ENCODE measurements around the gene SLC12A8.

Gene SLC12A8

DNA sequence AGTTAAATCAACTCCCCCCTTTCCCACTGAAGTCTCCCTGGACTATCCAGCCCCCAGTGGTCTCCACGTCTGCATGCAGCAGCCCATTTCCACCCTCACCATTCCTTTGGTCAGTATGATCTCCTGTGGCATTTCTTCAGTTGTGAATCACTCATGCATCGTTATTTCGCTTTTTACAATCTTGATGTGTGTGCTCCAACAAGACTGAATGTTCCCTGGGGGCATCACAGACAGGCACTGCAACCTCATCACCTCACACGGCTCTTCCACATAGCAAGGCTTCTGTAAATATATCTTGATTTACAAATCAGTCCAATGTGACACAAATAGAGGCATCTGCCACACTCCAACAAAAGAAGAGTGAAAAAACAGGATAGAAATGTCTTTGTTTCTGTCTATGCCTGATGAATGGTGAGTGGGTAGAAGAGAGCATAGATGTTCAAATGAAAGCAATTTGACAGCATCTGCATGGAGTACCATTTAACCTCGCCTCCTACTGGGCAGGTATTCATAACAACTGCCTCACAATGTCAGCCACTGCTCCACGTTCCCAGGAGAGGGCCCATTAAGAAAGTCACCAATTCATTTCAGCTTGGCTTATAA is 162.0 kb downstream of the SLC12A8 start:
- no peak for DNase-seq

- no peak for DNase-seq
These were observed 164.3 kb downstream of the SLC12A8 start for GRCh38 chr3:125048282-125048681.

DNA sequence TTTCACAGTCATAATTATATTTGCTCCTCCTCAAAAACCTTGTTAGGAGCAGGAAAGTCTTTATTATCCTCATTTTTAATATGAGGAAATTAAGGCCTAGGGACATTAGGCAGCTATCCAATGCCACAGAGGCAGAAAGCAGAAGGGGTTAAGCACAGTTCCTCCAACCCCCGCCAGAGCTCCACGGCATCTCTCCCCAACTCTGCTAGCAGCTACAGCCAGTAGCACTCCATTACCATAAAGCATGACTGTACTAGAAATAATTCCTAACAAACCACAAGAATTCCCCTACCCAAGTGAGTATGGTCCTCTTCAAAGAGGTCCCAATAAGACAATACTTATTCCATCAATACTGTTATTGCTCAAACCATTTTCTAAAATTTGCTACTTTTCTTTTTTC is 166.6 kb downstream of the SLC12A8 start:
- DNase-seq, result no peak

GRCh38 chr3:125045194-125045593 is 167.4 kb downstream of the SLC12A8 start:
- no peak for DNase-seq

DNA sequence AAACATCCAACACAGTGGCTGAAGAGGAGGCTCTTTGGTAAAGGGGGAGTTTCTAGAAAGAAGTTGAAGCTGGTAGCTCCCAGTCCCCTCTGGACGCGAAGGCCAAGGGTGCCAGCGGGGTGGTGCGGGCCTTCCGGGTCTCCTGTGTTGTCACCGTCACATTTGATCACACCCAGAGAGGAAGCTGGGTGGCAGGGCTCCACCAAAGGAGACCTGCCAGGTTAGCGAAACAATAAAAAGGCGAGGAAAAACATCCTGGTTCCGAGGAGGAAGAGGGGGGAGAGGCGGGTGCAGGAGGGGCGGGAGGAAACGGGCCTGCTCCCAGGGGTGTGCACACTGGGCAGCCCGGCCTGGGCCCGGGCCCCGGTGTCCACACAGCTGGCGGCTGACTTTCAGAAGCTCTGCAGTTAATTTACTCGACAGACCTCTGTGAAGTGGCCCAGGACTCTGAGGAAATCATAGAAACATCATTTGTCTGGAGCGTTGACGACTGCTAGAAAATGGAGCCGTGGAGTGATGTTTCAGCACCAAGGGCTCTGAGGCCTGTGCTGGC is 168.9 kb downstream of the SLC12A8 start:
- DNase-seq, result no peak

- no peak for DNase-seq
These were observed 169.7 kb downstream of the SLC12A8 start for GRCh38 chr3:125042725-125043406.

DNA sequence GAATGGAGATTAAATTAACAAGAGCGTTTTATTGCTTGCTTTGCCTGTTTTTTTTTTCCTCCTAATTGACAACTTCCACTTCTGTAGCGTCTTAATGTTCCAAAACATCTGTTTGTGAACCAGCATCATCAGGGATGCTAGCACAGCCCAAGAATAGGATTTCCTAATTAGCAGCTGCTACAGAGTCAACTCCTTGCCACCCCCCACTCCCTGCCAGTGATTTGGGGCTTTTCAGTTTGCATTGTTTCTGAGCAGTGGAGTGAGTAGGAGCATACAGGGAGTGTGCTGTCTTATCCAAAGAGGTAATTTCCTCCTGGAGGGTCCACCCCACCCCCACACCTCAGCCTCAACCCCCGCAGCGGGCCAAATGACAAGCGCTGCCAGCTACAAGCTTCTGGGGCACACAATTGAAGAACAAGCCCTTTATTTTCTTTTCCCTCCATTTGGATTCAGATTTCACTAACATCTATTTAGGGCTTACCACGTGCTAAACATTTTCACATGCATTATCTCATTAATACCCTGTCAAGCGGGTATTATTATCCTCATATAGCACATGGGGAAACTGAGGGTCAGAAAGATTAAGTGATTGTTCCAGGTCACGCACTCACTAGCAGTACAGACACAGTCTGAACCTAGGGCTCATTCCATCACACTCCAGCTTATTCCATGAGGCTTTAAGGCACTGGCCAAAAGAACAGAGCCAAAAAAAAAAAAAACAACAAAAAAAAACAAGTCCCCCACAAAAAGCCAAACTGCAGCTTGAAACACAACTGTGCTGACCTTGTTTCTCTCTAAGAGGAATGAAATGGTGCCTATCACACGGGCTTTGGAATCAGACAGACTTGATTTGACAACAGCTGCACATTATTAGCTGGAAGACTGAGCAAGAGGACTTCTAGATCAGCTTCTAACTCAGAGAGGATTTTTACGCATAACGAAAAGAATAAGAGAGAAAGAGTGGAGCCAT is 173.1 kb downstream of the SLC12A8 start:
- no peak for DNase-seq

GRCh38 chr3:125037498-125038150 is 174.9 kb downstream of the SLC12A8 start:
- no peak for DNase-seq

- DNase-seq, result no peak
These were observed 177.3 kb downstream of the SLC12A8 start for GRCh38 chr3:125035217-125035616.

GRCh38 chr3:125033616-125034015 is 178.9 kb downstream of the SLC12A8 start:
- DNase-seq, result no peak

DNA sequence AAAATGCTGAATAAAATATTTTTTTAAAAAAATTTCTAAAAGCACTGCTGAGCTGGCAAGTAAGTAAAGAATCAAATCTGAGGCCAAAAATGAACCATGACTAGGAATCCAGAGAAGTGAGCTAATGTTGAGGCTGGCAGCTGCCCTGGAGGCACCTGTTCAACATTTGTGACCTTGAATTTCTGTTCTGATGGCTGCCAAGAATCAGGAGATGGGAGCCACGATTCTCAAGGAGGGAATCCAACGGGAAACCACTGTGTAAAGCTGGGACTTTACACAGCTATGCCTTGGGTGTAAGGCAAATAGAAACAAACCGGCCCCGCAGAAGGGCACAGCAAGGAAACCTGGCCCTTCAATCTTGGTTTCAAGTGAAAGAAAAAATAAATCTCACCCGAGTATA is 179.4 kb downstream of the SLC12A8 start:
- DNase-seq, result no peak

DNA sequence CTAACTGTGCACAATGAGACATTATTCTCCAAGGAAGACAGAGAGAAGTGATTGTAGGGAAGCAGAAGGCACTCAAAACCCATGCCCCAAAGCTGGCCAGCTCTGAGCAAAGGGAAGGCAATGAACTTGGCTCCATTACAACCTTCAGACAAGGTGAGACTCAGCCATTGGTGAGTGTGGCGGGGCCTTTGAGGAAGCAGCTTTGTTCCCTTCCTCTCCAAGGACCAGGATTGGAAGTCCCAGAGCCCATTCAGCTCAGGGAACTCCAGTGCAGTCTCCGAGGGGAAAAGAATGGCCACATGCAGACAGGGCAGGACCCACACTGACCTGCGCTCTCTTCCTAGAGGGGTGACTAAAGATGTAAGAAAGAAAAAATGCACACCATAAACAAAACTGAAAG is 179.9 kb downstream of the SLC12A8 start:
- DNase-seq, result no peak

Data from stimulated activated CD8-positive, alpha-beta memory T cell treated with anti-CD3 and anti-CD28 coated beads, Interleukin-4, amount 100 ng/mL, for 48 hours (primary cell).